HL-60/S4 (cell line): ENCODE results near the gene ZNF576.
"Not testable (repeated sequence)": the region's sequence is repeated elsewhere in the genome, so short reads cannot be mapped to it uniquely, and the experiment has no call there.

Source experiments
- in situ Hi-C: fragments of 300-500 bp; cut with MboI; formaldehyde crosslinking; loops from 2 replicates; pipeline ENCODE4 v1.14.3; 2022; ENCODE audit warnings: low sequenced_read_pairs

The ZNF576 gene

GRCh38 chr19:43574424-43575155 is 21.8 kb upstream of the ZNF576 start:
- in situ Hi-C loops = no loop called here

DNA sequence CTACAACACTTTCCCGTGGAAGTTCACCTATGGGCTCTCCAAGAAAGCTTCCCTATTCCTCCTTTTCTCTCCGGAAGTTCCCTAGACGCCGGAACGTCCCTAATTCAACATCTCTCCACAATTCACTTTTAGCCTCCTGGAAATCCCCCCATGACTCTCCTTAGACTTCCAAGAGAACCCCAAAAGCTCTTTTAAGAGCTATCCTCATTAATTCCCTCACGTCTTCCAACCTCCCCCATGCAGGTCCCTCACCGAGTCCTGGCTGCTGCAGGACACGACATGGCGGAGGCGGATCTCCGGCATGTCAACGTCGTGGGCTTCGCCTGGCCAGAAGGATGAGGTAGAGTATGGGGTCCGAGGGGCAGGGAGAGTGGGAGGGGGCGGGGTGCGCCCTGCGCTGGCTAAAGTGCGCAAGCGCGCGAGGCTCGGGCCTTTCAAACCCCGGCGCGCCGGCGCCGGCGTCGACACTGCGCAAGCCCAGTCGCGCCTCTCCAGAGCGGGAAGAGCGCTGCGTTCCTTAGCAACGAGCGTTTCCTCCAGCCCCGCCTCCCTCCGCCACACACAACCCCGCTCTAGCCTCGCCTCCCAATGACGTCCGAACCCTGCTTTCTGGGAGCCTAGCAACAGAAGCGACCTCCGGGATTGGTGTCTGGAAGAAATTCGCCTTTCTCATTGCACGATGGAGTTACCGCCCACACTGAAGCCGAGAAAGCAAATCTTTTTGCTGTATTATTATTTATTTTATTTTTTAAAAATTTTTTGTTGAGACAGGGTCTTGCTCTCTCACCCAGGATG is 21.0 kb upstream of the ZNF576 start, which contains the start of the genes PINLYP and XRCC1:
Gene PINLYP, plus strand, starts transcription at position 646 of the 795 bp plus-strand sequence. CDS start 1,391 bp downstream, outside the sequence.
Gene XRCC1, minus strand, starts transcription at position 372 of the 795 bp plus-strand sequence. Its CDS starts 69 bp downstream, at position 303.
- in situ Hi-C loops = no loop called here

- in situ Hi-C loops = no loop called here
Measured at GRCh38 chr19:43575955-43576878, 20.2 kb upstream of the ZNF576 start.

DNA sequence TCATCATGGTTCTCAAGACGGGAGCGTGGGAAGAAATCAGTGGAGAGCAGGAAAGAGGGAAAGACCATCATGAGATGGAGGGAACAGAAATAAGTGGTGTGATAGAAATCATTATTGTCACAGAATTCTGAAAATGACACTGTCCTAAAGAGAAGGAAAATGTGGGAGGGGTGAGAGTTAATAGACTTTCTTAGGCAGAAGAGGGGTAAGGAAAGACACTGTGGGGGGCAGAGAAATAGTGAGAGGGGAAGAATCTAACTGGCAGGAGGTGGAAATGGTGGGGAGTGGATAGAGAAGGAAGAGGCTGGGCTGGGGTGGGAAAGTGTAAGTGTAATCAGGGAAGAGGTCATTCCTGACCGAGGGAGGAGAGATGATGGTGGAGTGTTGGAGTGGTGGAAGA is 17.6 kb upstream of the ZNF576 start:
- in situ Hi-C loops = no loop called here

DNA sequence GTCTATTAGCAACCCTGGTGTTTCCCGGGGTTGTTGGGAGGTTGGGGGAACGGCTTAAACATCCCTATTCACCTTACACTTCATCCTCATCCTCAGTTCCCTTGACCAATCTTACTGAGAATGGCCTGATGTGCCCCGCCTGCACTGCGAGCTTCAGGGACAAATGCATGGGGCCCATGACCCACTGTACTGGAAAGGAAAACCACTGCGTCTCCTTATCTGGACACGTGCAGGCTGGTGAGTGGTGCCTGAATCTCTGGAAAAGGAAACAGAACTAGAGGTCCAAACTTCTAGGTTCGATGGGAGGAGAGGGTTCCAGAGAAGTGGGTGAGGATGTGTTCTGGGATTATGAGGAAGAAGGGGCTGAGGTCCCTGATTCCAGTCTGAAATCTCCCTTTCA is 14.9 kb upstream of the ZNF576 start:
- in situ Hi-C loops = no loop called here

DNA sequence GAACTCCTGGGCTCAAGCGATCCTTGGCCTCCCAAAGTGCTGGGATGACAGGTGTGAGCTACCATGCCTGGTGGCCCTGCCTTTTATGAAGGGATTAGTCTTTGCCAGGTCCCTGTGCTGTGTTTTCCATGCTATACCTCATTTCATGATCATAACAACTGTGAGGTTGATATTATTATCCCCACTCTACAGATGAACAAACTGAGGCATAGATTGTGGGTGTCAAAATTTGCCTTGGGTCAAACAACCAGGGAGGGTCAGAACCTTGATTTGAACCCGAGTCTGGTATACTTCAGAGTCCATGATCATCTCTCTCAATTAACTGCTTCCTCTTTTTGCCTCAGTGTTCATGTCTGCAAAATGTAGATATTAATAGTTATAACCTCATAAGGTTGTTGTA is 13.9 kb upstream of the ZNF576 start:
- in situ Hi-C loops = no loop called here

DNA sequence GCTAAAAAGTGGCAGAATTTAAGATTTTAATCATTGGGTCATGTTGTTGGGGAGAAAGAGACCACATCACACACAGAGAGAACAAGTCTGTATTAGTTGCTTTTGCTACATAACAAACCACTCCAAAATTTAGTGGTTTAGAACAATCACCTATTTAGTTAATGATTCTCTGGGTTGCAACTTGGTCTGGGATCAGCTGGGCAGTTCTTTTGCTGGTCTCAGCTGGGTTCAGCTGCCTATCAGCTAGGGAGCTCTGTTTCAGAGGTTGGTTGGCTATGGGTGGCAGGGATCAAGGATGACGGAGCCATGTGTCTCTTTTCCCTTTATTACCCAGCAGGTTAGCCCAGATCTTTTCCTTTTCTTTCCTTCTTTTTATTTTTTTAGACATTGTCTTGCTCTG is 11.9 kb upstream of the ZNF576 start:
- in situ Hi-C loops = no loop called here

DNA sequence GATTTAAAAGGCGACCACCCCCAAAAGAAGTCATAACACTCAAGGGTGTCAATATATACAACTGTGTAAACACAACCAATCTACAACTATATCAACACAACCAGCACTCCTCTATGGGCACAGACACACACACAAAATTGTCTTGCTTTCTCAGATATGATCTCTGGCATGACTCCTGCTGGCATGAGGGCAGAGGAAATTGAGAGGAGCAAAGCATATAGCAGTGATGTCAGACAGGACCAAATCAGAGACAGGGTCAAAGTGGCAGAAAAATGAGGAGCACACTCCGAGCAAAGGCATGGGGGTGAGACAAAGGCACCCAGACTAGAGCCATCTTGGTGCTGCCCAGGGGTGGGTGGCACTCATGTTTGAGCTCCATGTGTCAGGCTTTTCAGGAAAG is 10.0 kb upstream of the ZNF576 start:
- in situ Hi-C loops = no loop called here

- in situ Hi-C loops = not testable (repeated sequence)
Measured at GRCh38 chr19:43587029-43587428, 9.4 kb upstream of the ZNF576 start.

GRCh38 chr19:43589277-43589676 is 7.1 kb upstream of the ZNF576 start:
- in situ Hi-C loops = no loop called here

DNA sequence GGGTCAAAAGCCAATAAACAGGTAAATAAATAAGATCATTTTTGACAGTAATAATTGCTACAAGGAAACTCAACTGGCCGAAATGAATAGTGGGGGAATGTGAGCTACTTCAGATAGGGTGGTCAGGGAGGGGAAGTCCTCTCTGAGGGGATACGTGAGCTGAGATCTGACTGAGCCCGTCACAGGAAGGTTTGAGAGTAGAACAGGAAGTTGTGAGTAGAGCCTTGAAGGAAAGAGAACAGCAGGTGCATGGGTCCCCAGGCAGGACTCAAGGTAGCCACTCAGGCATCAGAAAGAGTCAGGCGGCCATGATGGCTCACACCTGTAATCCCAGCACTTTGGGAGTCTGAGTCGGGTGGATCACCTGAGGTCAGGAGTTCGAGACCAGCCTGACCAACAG is 6.7 kb upstream of the ZNF576 start:
- in situ Hi-C loops = no loop called here

GRCh38 chr19:43591904-43592772 is 4.3 kb upstream of the ZNF576 start:
- in situ Hi-C loops = no loop called here

DNA sequence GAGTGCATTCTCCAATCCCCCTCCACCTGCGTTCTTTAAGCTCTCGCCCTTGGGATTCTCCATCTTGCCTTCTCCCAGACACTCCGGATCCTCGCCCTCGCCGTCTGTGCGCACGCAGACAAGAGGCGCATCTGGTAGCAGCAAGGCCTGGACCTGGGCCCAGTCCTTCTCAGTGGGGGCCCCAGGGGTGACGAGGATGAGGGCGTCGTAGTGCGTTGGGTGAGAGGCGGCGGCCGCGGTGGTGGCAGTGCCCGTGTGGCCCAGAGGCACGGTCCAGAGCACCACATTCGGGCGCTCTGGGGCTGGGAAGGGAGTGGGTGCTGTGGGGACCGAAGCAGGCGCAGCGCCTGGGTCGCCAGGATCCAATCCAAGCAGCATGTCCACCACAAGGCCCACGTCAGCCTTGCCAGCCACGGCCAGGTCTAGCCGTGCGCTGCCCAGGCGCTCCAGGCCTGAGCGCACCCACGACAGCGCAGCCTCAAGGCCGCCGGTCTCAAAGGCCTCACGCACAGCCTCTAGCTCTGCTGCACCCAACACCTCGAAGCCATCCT is 3.5 kb upstream of the ZNF576 start:
- in situ Hi-C loops = no loop called here

GRCh38 chr19:43594081-43594697 is 2.2 kb upstream of the ZNF576 start:
- in situ Hi-C loops = no loop called here

DNA sequence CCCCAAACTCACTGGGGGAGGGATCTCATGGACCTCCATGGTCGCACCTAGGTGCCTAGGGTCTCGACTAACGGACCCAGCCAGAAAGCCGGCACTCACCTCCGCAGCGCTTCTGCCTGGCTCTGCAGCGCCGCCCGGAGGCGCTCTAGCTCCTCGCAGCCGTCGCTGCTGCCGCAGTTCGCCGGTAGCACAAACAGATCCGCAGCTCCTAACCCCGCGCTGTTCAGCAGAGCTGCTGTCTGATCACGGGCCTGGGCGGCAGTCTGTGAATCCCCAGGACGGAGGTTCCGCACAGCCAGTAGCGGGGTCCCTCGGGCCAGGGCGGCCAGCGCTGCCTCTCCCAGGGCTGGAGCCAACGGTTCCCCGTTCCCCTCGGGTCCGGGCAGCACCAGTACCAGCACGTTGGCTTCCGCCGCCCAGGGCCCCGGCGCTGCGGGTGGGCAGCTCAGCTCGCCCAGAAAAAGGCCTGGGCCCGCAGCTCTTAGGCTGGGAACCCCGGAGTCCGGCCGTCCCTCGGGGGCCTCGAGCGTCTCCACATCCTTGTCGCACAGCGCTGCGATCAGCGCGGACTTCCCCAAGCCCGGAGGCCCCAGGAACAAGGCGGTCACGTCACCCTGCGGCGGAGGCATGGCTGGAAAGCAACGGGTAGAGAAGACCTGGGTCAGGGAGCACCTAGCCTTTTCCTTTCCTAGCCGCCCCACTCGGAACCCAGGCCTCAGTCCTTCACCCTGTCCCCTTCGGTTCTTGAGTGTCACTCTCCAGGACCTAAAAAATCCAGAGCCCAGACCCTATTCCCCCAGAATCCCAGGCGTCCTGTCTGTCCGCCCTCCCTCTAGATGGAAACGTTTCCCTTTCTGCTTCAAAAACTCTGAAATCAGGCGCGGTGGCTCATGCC is 1.4 kb upstream of the ZNF576 start:
- in situ Hi-C loops = no loop called here

- in situ Hi-C loops = no loop called here
Measured at GRCh38 chr19:43595605-43595998, 793 bp upstream of the ZNF576 start.

- in situ Hi-C loops = no loop called here
Measured at GRCh38 chr19:43596842-43597461, 557 bp downstream of the ZNF576 start.

DNA sequence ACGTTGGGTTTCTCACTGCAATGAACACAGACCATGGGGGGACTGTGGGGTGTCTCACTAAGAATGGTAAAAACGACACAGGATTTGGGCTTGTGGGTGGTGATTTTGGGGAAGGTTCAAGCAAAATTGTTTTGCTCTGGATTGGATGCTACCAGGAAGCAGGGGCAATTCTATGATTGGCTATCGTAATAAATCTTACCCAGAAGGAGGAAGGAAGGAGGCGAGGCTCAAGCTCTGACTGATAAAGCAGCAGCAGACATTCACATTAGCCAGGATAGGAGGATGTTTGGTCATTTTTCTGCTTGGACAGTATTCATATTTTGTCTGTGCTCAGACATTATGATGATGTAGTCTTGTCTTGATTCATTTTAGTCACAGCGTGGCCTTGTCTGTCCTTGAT is 1.5 kb downstream of the ZNF576 start:
- in situ Hi-C loops = no loop called here
